Left ventricle myocardium superior (tissue), 1 donor: ENCODE data around the gene PLCD1. TPM values are rescaled to one million over a fixed set of nuclear protein-coding genes. Genes with fewer than 3 reads are reported as not detected.
A peak's percentile ranks its signal among the peaks of the same experiment; 100 is the strongest.
"Not testable (repeated sequence)": the region's sequence is repeated elsewhere in the genome, so short reads cannot be mapped to it uniquely, and the experiment has no call there.

Experiments
- ATAC-seq: fragments of 200-7000 bp; cut with Tn5 transposase; one replicate; pipeline ENCODE4 v1.9.1; 2020; ENCODE audit warnings: mild to moderate bottlenecking, moderate library complexity
- DNase-seq: peaks from one replicate; pipeline ENCODE4 v3.0.0-alpha.2; 2020
- intact Hi-C: fragments of 100-400 bp; cut with micrococcal nuclease; formaldehyde crosslinking; loops from one replicate; pipeline ENCODE4 v1.11.0; 2022
- microRNA-seq: library from miRNA; unstranded; fragments of <30 nt; microRNA quantifications from one replicate; pipeline ENCODE4 v1.2.0, GENCODE V29; 2020; ENCODE audit warnings: borderline number of aligned reads
- total RNA-seq: library from RNA; stranded (reverse); fragmentation: NEBNext Ultra II Directional; extraction: Animal tissue kit (Norgen Biotek cat#: 25700); gene quantifications from one replicate; pipeline ENCODE4 v1.2.1, GENCODE V29; 2021
- donor health status: DM: no; HTN: yes; CAD: no; lungs with severe emphysema.

Gene PLCD1
- total RNA-seq, 1 donor from 2014 or later = 6.9 TPM

- DNase-seq = no peak
- intact Hi-C loops = no loop called here
- ATAC-seq = no peak
Observed at GRCh38 chr3:37973246-37974054, 56.0 kb downstream of the PLCD1 start.

GRCh38 chr3:37972056-37972455, 57.4 kb downstream of the PLCD1 start:
- ATAC-seq, intact Hi-C loops, DNase-seq: not testable (repeated sequence)

- intact Hi-C loops = no loop called here
- ATAC-seq (no peak), DNase-seq (no peak)
Observed at GRCh38 chr3:37971467-37971866, 58.0 kb downstream of the PLCD1 start.

GRCh38 chr3:37970802-37971201, 58.6 kb downstream of the PLCD1 start:
- intact Hi-C loops = no loop called here

GRCh38 chr3:37969596-37970100, 59.8 kb downstream of the PLCD1 start:
- ATAC-seq (peak; percentile 15), DNase-seq (no peak)
- intact Hi-C loops = loop anchor here (5.0 kb wide), 1 partner anchor 112 kb away; no protein-coding TSS in a partner anchor

More at GRCh38 chr3:37970802-37971201, 58.6 kb downstream of the PLCD1 start:
- ATAC-seq (no peak), DNase-seq (no peak)

- ATAC-seq (peak; percentile 37), DNase-seq (no peak)
- intact Hi-C loops = loop anchor here (5.0 kb wide), 1 partner anchor 112 kb away; no protein-coding TSS in a partner anchor
Observed at GRCh38 chr3:37968813-37969595, 60.4 kb downstream of the PLCD1 start.

DNA sequence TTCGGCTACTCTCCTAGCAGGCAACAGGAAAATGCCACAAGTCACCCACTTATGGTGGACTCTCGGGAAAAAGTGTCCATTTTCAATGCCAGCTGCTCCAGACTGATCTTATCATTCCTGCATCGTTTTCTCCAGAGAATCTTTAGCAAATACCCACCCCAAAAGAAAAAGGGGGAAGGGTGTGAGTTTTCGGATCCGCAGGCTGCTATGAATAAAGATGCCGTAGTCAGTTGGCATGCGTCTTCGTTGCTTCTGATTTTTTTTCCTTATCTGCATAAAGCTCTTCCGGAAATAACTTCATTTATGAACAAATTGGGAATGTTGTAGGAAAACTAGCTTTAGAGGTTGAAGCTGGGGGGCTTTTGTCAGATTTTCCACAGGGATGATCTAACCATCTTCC, 61.2 kb downstream of the PLCD1 start:
- intact Hi-C loops = loop anchor here (5.0 kb wide), 1 partner anchor 111 kb away; no protein-coding TSS in a partner anchor
- DNase-seq (no peak), ATAC-seq (no peak)

- intact Hi-C loops = loop anchor here (5.0 kb wide), 1 partner anchor 110 kb away; no protein-coding TSS in a partner anchor
- ATAC-seq (peak; percentile 78), DNase-seq (peak; percentile 70)
Observed at GRCh38 chr3:37967260-37967881, 62.1 kb downstream of the PLCD1 start.

DNA sequence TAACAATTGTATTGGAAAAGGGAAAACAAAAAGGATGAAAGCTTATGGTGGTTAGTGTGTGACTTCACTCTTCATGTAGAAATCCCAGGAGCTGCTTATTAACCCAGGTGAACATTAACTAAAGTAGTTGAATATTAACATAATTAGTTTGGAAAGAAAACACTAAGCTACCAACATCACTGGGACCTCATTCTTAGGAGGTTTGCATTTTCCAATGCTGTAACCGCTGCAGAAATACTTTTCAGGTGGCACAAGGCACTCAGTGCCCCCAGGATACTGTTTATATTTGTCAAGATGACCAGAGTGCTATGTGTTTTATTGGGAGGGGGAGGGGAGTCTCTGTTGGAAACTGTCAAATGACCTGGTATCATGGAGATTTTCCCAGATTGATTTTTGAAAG, 64.7 kb downstream of the PLCD1 start:
- intact Hi-C loops = loop anchor here (5.0 kb wide), 1 partner anchor 107 kb away; no protein-coding TSS in a partner anchor
- no peak for ATAC-seq

GRCh38 chr3:37964146-37964545, 65.3 kb downstream of the PLCD1 start:
- intact Hi-C loops = no loop called here
- ATAC-seq = no peak
- no peak for DNase-seq

More for the DNA sequence above, 64.7 kb downstream of the PLCD1 start:
- DNase-seq = no peak

- no peak for ATAC-seq
- DNase-seq = no peak
- intact Hi-C loops = no loop called here
Observed at GRCh38 chr3:37963635-37964034, 65.8 kb downstream of the PLCD1 start.

DNA sequence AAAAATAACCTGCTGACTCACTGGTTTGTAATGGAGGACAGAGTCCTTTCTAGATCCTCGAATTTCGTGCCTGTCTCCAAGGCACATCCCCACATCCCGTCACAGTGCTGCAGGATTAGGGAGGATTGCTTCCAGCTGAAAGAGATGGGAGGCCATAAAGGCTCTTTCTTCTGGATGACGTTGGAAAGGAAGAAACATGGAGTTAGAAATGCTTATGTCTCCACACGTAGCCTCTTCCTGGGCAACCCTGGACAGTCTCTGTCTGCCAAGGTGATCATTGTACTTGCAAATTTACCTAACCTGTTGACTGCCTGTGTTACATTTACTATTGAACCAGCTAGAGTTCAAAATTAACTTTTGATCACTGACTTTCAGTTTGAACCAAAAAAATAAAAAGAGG, 66.4 kb downstream of the PLCD1 start:
- ATAC-seq = no peak
- intact Hi-C loops = no loop called here
- no peak for DNase-seq

GRCh38 chr3:37961622-37962431, 67.6 kb downstream of the PLCD1 start:
- intact Hi-C loops = no loop called here
- no peak for ATAC-seq

GRCh38 chr3:37957539-37957936, 71.9 kb downstream of the PLCD1 start:
- ATAC-seq (peak; percentile 40), DNase-seq (no peak)
- intact Hi-C loops = no loop called here

More at GRCh38 chr3:37961622-37962431, 67.6 kb downstream of the PLCD1 start:
- no peak for DNase-seq

Small RNA genes lying within 50 kb of the gene (microRNA-seq; reads per million reads assigned to microRNA genes)
- 6.9 reads per million for gene MIR26A1

Other genes starting within 250 kb of the PLCD1 start
- 53.8 TPM for gene CTDSPL, start 167.8 kb downstream of the PLCD1 start, total RNA-seq
- 2.7 TPM for gene VILL, start 38.9 kb downstream of the PLCD1 start, total RNA-seq
- 1.1 TPM for gene DLEC1, start 9.6 kb upstream of the PLCD1 start, total RNA-seq
- 107 TPM for gene ACAA1, start 107.5 kb upstream of the PLCD1 start, total RNA-seq
- gene MYD88, start 109.0 kb upstream of the PLCD1 start, total RNA-seq = 7.5 TPM
- gene OXSR1, start 135.9 kb upstream of the PLCD1 start, total RNA-seq = 22.4 TPM
- not detected for gene SLC22A13, start 236.2 kb upstream of the PLCD1 start, total RNA-seq